GM13977 (cell line): ENCODE data around the gene PSIP1.

Experiments
- DNase-seq: peaks from one replicate; pipeline ENCODE4 v3.0.0; 2012; ENCODE audit warnings: low spot score
- CTCF ChIP-seq: IDR thresholded peaks from 2 replicates; pipeline ENCODE4 v1.5.1; 2012; ENCODE audit warnings: mild to moderate bottlenecking, control low read depth; ENCODE audit not compliant: insufficient read depth; ENCODE audit errors: extremely low read depth, missing control alignments
- in situ Hi-C: fragments of 300-500 bp; cut with MboI; formaldehyde crosslinking; loops from one replicate; pipeline ENCODE4 v1.12.0; 2022; ENCODE audit warnings: low sequenced_read_pairs, low pct_unique_long_range_greater_than_20kb, mixed read lengths, inconsistent platforms; ENCODE audit not compliant: unreplicated experiment

PSIP1 gene

DNA sequence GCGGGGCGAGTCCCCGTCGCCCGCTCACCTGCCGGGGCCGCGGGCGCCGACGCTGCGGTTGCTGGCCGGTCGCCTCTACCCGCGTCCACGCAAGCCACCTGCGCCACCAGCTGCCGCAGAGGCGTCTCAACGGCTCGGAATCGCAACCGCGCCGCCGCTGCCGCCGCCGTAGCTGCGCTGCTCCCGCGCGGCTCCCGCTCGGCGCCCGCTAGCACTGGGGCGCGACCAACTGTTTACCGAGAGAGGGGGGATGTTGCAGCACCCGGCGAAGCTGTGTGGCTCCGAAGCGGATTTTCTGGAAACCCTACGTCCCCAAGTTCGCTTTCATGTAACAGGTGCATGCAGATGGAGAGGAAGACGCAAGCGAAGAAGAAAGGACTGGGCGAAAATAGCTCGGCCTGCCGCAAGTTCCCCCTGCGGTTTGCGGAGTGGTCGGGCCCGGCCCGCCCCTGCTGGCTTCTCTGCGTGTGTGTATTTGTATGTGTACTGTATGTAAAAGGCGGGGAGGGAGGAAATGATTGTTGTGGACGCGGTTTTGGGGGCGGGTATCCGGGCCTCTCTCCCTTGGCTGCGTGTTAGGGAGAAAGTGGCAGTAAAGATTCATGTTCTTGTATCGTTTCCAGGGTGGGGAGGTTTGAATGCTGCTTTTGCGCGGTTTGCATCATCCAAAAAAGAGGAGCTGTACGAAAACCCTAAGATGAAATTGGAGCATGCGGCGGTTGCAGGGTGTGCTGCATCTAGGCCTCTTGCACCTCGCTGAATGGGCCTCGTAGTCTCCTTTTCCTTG, at the start of gene PSIP1:
Gene PSIP1 (minus strand): TSS at position 182 of the 787 bp plus-strand sequence. CDS start 782 bp downstream, outside the sequence.
- in situ Hi-C loops = no loop called here
- peak; percentile 84 for DNase-seq
- TF ChIP-seq CTCF = no peak

DNA sequence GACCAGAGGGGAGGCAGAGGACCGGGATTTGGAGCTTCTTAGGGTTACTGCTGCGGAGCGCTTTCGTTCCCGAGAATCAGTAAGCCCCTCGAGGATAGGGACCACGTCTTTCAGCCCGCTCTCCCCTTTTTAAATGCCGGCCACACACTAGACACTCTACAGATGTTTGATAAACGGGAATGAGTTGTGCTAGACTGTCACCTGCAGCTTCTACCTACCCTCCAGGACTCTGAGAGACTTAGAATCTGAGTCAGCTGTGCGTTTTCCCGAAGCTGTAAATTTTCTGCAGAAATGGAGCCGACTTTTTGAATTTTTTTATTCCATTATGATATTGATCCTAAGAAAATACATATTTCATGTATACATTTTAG, 42.7 kb upstream of the PSIP1 start:
- DNase-seq = no peak
- in situ Hi-C loops = no loop called here
- no peak for TF ChIP-seq CTCF

DNA sequence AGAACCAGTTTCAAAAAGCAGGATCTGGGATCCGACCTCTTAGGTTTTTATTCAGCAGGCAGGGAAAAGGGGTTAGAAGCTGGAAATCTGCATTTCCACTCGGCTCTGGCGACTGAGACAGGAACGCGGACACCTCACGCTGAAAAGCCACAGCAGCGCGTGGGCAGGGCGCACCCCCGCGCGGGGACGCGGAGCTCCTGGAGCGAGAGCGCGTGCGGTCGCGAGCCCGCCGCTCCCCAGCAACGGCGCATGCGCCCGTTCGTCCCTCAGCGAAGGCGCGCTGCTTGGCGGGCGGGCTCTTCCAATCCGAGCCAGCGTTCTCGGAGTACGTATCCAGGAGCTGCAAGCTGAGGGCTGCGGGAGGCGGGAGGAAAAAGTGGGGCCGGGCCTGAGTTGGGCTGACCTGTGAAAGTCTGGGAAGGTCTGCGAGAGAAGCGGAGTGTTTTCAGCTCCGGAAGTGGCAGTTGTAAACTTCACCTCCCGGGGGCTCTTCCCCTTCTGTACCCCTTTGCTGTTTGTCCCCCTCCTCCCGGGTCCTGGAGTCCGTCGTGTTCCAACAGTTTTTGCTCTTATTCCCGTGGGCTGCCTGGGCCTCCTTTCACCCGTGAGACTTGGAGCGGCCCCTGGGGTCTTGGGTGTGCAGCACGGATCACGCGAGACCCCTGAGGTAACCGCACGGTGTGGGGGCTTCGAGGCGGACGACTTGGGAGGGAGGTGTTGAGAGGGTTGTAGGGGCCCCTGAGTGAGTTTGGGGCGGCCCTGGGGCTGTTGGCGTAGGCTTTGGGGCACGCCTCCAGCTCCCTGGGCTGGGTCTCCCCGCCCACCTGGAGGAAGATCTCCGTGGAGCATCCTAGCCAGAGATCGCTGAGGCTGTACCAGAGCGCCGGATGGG, 42.1 kb upstream of the PSIP1 start, which contains the start of gene CCDC171:
Gene CCDC171 (plus strand): TSS at position 408 of the 892 bp plus-strand sequence. CDS start 11,046 bp downstream, outside the sequence.
- TF ChIP-seq CTCF = no peak
- in situ Hi-C loops = no loop called here
- DNase-seq = peak; percentile 95

DNA sequence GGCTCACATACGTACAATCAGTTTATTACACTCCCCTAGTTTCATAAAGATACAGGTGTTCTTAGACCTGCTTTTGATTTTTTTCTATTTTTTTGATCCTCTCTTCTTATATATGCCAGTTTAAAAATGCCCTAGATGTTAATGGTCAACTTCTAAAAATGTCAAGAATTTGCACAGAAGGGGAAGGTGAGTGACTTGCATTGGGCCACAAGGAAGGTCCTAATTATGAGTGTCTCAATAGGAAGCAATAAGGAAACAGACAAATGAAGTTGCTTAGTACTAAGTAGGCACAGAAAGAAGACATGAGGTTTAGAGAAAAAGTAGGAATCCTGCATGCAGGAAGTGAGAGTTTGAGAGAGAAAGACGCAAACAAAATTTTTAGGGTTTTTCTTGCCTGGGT, 38.8 kb upstream of the PSIP1 start:
- no peak for DNase-seq
- no peak for TF ChIP-seq CTCF
- in situ Hi-C loops = no loop called here

- in situ Hi-C loops = no loop called here
- DNase-seq = no peak
- no peak for TF ChIP-seq CTCF
Observed at GRCh38 chr9:15543047-15543813, 32.5 kb upstream of the PSIP1 start.

DNA sequence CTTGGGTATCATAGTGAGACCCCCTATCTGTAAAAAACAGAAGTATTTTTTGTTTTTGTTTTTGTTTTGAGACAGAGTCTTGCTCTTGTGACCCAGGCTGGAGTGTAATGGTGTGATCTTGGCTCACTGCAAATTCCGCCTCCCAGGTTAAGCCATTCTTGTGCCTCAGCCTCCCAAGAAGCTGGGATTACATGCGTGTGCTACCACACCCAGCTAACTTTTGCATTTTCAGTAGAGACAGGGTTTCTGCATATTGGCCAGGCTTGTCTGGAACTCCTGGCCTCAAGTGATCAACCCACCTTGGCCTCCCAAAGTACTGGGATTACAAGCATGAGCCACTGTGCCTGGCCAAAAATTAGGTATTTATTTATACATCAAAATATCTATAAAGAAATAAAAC, 31.9 kb upstream of the PSIP1 start:
- TF ChIP-seq CTCF = no peak
- no peak for DNase-seq
- in situ Hi-C loops = no loop called here
